ENCODE measurements around the gene OLFML3.

DNA sequence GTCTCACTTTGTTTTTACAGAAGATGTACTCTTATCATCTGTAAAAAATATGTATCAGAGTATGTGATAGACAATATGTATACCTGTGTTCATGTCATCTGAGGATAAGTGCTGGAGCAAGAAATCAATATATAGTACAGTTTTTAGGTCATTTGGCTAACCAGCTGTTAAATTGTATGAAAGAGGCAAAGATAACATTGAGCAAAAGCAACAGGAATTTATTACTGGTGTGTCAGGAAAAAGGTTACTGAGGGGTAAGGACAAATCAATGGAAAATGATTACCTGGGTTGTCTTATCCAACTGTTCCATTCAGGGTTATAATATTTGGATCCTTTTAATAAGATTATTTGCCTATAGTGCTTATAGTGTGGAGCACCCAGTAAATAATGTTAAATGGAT, 45.3 kb upstream of the OLFML3 start:
- TF ChIP-seq ZNF274 (IDR thresholded peaks at IDR 0.05; ENCODE audit: low read depth, low read length) (no peak), YY1 (IDR thresholded peaks at IDR 0.05; ENCODE audit: insufficient read depth, insufficient read length) (no peak)

Data from NT2/D1 (cell line).